Stimulated activated naive CD8-positive, alpha-beta T cell treated with anti-CD3 and anti-CD28 coated beads, Interleukin-15, amount 100 ng/mL, for 72 hours (primary cell): ENCODE data around the gene SERPINE2.

ENCODE experiments used
- ATAC-seq: fragments of 150-1000 bp; cut with Tn5 transposase; 2 replicates; pipeline ENCODE4 v1.10.0; 2021; ENCODE audit warnings: mild to moderate bottlenecking, moderate library complexity
- DNase-seq, 2 donors: peaks; one replicate each; pipeline ENCODE4 v3.0.0; 2021 to 2022
- H3K27ac Mint-ChIP-seq, 2 donors: one replicate each; pipeline ENCODE4 v1.8.0; 2022; ENCODE audit warnings: mild to moderate bottlenecking in 2 of 2, mixed read lengths in 2 of 2, moderate library complexity in 2 of 2
- H3K27me3 Mint-ChIP-seq: one replicate; pipeline ENCODE4 v1.8.0; 2022; ENCODE audit warnings: mixed read lengths
- H3K4me1 Mint-ChIP-seq: one replicate; pipeline ENCODE4 v1.8.0; 2022; ENCODE audit warnings: mild to moderate bottlenecking, mixed read lengths
- H3K4me3 Mint-ChIP-seq, 2 donors: one replicate each; pipeline ENCODE4 v1.8.0; 2022; ENCODE audit warnings: mild to moderate bottlenecking in 2 of 2, mixed read lengths in 2 of 2, moderate library complexity in 1 of 2
- H3K9me3 Mint-ChIP-seq, 2 donors: one replicate each; pipeline ENCODE4 v1.8.0; 2022; ENCODE audit warnings: mixed read lengths in 2 of 2

The SERPINE2 gene

DNA sequence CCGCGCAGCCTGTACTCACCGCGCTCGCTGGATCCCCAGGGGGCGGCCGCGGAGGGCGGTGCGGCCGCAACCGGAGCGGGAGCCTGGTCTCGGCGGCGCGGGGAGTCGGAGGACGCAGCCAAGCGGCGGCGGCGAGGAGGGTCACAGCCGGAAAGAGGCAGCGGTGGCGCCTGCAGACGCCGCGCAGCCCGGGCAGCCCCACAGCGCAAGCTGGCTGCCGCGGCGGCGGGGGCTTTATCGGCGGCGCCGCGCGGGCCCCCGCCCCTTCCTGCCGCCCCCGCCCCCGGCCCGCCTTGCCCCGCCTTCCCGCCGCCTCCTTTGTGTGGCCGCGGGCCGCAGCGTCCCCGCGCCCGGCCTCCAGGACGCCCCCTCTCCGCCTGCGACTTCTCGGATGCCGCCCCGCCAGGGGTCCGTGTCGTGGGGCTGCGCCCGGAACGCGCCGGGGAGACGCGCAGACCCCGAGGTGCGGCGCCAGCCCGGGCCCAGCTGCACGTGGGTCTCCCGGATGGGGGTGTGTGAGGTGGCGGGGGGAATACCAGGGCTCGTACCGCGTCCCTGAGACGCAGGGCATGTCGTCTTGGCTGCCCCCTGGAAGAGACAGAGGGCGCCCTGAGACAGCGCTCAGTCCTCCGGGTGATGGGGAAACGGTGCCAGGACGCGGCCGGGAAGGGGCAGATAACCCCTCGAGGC, at the start of gene SERPINE2:
TSS of gene SERPINE2 (minus strand) at position 207 of the 690 bp plus-strand sequence. CDS start 37,386 bp downstream, outside the sequence.
- peak within 1 kb of the TSS; percentile 89 to 97 for H3K4me3 Mint-ChIP-seq
- peaks cover 45% of the 10 kb centered on the region for H3K27me3 Mint-ChIP-seq
- H3K4me1 Mint-ChIP-seq: peaks cover 34% of the 10 kb centered on the region
- peak; percentile 84 for ATAC-seq
- peak within 1 kb of the TSS; percentile 65 to 83 for H3K27ac Mint-ChIP-seq
- H3K9me3 Mint-ChIP-seq: no peaks in the 10 kb centered on the region
- DNase-seq: peak; percentile 74 to 78

GRCh38 chr2:224086226-224086914, 47.3 kb upstream of the SERPINE2 start:
- no peak for DNase-seq

GRCh38 chr2:224085811-224086210, 46.7 kb upstream of the SERPINE2 start:
- DNase-seq (no peak), ATAC-seq (no peak)
- H3K27me3 Mint-ChIP-seq: no peaks in the 10 kb centered on the region
- H3K27ac Mint-ChIP-seq: no peak overlapping the region
- H3K4me3 Mint-ChIP-seq: no peak overlapping the region
- no peaks in the 10 kb centered on the region for H3K9me3 Mint-ChIP-seq
- peaks cover 4% of the 10 kb centered on the region for H3K4me1 Mint-ChIP-seq

More at GRCh38 chr2:224086226-224086914, 47.3 kb upstream of the SERPINE2 start:
- no peak for ATAC-seq
- no peaks in the 10 kb centered on the region for H3K9me3 Mint-ChIP-seq
- peaks cover 4% of the 10 kb centered on the region for H3K4me1 Mint-ChIP-seq
- no peak overlapping the region for H3K27ac Mint-ChIP-seq
- H3K4me3 Mint-ChIP-seq: no peak overlapping the region
- H3K27me3 Mint-ChIP-seq: no peaks in the 10 kb centered on the region

DNA sequence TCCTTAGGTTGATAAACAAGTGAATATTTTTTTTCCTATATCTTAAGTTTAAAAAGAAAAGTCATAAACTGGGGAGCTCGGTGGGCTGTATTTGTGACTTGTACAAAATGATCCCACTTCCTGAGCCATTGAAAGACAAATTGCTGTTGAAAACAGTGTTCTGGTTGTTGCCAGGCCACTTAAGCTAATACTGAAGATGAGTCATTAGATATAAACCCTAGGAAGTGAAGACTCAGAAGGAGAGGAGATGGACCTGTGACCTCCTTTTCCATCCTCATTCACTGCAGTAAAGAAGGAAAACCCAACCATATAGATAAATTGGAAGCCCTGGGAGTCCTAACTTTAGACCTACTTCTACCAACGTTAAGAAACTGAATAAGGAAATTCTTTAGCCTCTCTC, 46.2 kb upstream of the SERPINE2 start:
- Mint-ChIP-seq H3K4me3 (no peak overlapping the region), H3K27me3 (no peaks in the 10 kb centered on the region), H3K27ac (no peak overlapping the region), H3K4me1 (peaks cover 4% of the 10 kb centered on the region), H3K9me3 (no peaks in the 10 kb centered on the region)
- ATAC-seq: no peak
- no peak for DNase-seq

DNA sequence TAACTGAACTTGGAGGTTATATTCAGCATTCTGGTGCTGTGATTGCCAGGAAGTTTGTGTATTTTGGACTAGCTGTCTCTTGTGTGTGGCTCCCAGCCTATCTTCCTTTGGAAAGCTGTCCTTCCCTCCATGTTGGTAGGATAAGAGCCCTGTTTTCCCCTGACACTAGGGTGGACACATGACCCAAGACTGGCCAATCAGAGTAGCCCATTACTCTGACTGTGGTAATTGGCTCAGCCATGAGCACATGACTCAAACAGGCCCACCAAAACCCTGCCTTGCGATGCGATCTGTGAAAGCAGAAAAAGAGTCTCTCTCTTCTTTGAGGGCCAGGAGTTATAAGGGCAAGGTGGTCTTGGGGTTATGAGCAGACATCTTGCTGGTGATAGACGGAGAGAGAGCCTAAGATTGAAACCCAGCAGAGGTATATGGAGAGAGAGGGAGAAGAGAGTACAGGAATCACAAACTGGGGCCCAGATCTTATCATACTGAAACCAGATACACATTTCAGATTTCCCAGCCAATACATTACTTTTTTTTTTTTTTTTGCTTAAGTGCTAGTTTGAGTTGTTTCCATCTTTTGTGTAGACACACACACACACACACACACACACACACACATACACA, 45.3 kb upstream of the SERPINE2 start:
- Mint-ChIP-seq H3K4me3 (no peak overlapping the region), H3K4me1 (peaks cover 4% of the 10 kb centered on the region), H3K9me3 (peaks cover 0 to 6% of the 10 kb centered on the region in 2 donors), H3K27me3 (no peaks in the 10 kb centered on the region), H3K27ac (peak overlapping the region in 1 of 2 donors; percentile 16)
- ATAC-seq (peak; percentile 23), DNase-seq (no peak)

- Mint-ChIP-seq H3K9me3 (peaks cover 0 to 7% of the 10 kb centered on the region in 2 donors), H3K27me3 (no peaks in the 10 kb centered on the region), H3K27ac (no peak overlapping the region), H3K4me1 (peaks cover 4% of the 10 kb centered on the region), H3K4me3 (no peak overlapping the region)
- no peak for ATAC-seq
- no peak for DNase-seq
These were observed 44.6 kb upstream of the SERPINE2 start for GRCh38 chr2:224083638-224084037.

GRCh38 chr2:224078656-224079055, 39.6 kb upstream of the SERPINE2 start:
- Mint-ChIP-seq H3K4me3 (no peak overlapping the region), H3K27ac (no peak overlapping the region), H3K27me3 (no peaks in the 10 kb centered on the region), H3K4me1 (no peaks in the 10 kb centered on the region), H3K9me3 (peaks cover 0 to 16% of the 10 kb centered on the region in 2 donors)
- ATAC-seq (peak; percentile 32), DNase-seq (no peak)

- ATAC-seq (no peak), DNase-seq (no peak)
- H3K4me3 Mint-ChIP-seq: no peak overlapping the region
- H3K4me1 Mint-ChIP-seq: no peaks in the 10 kb centered on the region
- no peaks in the 10 kb centered on the region for H3K27me3 Mint-ChIP-seq
- peaks cover 0 to 18% of the 10 kb centered on the region in 2 donors for H3K9me3 Mint-ChIP-seq
- H3K27ac Mint-ChIP-seq: no peak overlapping the region
These were observed 38.9 kb upstream of the SERPINE2 start for GRCh38 chr2:224077773-224078507.

GRCh38 chr2:224075588-224075987, 36.5 kb upstream of the SERPINE2 start:
- Mint-ChIP-seq H3K9me3 (peaks cover 0 to 18% of the 10 kb centered on the region in 2 donors), H3K4me1 (no peaks in the 10 kb centered on the region), H3K27ac (no peak overlapping the region), H3K4me3 (no peak overlapping the region), H3K27me3 (no peaks in the 10 kb centered on the region)
- DNase-seq: no peak
- ATAC-seq: no peak

DNA sequence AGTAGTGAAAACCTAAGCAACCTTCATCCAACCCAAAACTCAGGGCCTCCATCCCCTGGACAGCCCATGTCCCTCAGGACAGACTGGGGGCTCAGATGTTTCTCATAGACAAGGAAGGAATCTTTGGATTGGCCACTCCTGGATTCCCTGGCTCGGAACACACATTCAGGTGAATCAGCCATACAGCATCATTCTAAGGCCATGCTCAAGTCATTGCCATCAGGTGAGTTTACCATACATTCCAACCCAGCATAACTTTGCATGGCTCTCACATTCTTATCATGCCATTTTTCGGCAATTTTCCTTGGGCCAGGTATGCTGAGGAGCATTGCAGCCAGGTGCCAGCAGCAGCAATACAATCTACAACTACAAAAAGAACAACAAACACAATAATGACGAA, 34.6 kb upstream of the SERPINE2 start:
- H3K4me1 Mint-ChIP-seq: no peaks in the 10 kb centered on the region
- H3K4me3 Mint-ChIP-seq: no peak overlapping the region
- no peaks in the 10 kb centered on the region for H3K27me3 Mint-ChIP-seq
- no peak overlapping the region for H3K27ac Mint-ChIP-seq
- DNase-seq (no peak), ATAC-seq (no peak)
- peaks cover 0 to 10% of the 10 kb centered on the region in 2 donors for H3K9me3 Mint-ChIP-seq

DNA sequence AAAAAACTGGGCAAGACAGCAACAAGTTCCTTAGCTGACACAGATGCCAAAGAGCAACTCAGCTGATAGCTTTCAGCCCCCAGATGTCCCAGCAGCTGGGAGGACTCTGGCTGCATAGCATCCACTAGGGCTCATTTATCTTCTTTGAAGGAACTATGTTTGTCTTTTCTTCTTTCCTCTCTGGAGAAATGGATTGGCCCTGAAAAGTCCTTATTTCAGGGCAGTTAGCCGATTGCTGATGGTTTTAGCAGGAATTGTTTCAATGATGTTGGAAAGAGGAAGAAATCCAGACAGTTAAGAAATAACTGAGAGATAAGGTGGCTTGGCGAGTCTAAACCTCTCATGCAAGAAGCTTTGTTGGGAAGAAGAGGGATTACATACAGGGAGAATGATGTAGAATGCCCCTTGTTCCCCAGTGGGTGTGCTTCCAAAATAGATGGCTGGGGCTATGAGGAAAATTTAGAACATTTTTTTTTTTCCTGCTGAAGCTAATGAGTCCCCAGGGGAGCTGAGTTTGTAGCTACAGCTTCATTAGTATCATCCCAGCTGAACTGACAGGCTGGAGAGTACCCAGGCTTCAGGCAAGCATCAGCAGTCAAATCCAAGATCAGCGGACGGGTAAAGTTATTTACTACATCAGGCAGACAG, 33.6 kb upstream of the SERPINE2 start:
- H3K9me3 Mint-ChIP-seq: peaks cover 0 to 10% of the 10 kb centered on the region in 2 donors
- no peaks in the 10 kb centered on the region for H3K27me3 Mint-ChIP-seq
- no peak overlapping the region for H3K27ac Mint-ChIP-seq
- DNase-seq (no peak), ATAC-seq (no peak)
- no peaks in the 10 kb centered on the region for H3K4me1 Mint-ChIP-seq
- H3K4me3 Mint-ChIP-seq: no peak overlapping the region

DNA sequence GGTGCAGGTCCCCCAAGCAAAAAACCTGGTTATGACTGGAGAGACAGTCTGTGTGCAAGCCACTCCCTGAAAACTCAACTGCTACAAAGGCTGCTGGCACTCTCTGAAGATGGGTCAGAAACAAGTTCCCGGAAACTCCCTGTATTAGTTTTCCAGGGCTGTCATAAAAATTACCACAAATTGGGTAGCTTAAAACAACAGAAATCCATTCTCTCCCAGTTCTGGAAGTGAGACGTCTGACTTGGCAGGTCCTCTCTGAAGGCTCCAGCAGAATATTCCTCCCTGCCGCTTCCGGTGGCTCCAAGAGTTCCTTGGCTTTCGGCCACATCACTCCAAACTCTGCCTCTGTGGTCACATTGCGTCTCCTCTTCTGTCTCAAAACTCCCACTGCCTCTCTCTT, 30.1 kb upstream of the SERPINE2 start:
- no peak for DNase-seq

GRCh38 chr2:224063298-224063648, 24.2 kb upstream of the SERPINE2 start:
- H3K27ac Mint-ChIP-seq: no peak overlapping the region
- H3K27me3 Mint-ChIP-seq: no peaks in the 10 kb centered on the region
- no peaks in the 10 kb centered on the region for H3K4me1 Mint-ChIP-seq
- no peak for ATAC-seq
- H3K4me3 Mint-ChIP-seq: no peak overlapping the region
- H3K9me3 Mint-ChIP-seq: peaks cover 0 to 8% of the 10 kb centered on the region in 2 donors
- no peak for DNase-seq

More for the DNA sequence above, 30.1 kb upstream of the SERPINE2 start:
- no peaks in the 10 kb centered on the region for H3K27me3 Mint-ChIP-seq
- no peak for ATAC-seq
- H3K27ac Mint-ChIP-seq: no peak overlapping the region
- H3K4me3 Mint-ChIP-seq: no peak overlapping the region
- H3K9me3 Mint-ChIP-seq: peaks cover 0 to 6% of the 10 kb centered on the region in 2 donors
- no peaks in the 10 kb centered on the region for H3K4me1 Mint-ChIP-seq

DNA sequence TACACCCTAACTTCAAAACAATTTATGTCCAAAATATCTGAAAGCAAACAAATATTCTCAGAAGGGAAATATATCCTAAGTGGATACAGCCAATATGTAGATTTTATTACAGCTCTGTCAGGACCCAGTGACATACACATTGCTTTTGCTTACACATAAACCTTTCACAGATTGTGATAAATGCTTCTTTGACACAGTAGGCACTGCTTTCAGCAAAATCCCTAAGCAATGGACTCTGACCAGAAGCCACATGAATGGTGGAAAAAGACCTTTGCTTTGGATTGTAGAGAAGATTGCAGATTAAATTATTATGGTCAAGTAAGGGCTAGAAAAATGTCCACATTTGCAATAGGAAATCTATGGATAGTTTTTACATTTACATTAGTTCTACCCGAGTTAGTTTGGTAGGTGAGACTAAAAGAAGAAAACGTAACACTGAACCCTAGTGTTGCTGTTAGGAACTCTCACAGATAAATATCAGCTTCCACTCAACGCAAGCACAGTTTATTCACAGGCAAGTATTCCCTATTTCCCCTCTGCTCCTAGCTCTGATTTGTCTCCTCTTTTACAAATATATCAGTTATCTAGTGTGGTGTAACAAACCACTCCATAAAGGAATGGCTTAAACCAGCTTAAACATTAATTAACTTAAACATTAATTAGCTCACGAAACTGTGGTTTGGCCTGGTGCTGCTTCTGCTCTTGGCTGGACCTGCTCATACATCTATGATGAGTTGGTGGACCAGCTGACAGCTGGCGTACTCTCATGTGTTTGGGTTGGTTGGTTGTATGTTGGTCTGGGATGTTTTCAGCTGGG, 23.6 kb upstream of the SERPINE2 start:
- DNase-seq (no peak), ATAC-seq (no peak)
- H3K4me1 Mint-ChIP-seq: no peaks in the 10 kb centered on the region
- H3K4me3 Mint-ChIP-seq: no peak overlapping the region
- H3K27me3 Mint-ChIP-seq: no peaks in the 10 kb centered on the region
- H3K27ac Mint-ChIP-seq: no peak overlapping the region
- H3K9me3 Mint-ChIP-seq: peaks cover 0 to 8% of the 10 kb centered on the region in 2 donors
